HG03139 (cell line): ENCODE data around the gene AXL.
A peak's percentile ranks its signal among the peaks of the same experiment; 100 is the strongest.

Source experiments
- ATAC-seq: cut with Tn5 transposase; IDR thresholded peaks from one replicate; pipeline ENCODE4 v1.9.1; 2021; ENCODE audit not compliant: unreplicated experiment

AXL gene

DNA sequence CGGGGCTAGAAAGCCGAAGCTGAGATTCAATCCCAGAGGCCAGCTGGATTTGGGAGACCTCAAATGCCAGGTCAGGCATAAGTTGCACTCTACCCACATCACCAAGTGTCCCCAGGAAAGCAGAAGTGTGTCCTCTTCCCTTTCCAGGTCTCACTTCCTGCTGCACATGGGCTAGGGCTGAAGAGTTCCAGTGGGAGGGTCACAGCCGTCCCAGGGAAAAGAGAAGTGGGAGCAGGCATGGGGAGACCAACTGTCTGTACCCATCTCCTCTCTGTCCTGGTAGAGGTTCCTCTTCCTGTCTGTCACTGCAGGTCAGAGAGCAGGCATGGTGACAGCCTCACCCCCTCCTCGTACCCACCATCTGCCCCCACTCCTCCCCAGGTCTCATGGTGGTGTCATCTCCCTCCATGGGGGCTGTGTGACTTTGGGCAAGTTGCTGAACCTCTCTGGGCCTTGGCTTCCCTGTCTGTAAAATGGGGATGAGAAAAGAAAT lies 14.8 kb downstream of the AXL start:
- ATAC-seq: no peak

DNA sequence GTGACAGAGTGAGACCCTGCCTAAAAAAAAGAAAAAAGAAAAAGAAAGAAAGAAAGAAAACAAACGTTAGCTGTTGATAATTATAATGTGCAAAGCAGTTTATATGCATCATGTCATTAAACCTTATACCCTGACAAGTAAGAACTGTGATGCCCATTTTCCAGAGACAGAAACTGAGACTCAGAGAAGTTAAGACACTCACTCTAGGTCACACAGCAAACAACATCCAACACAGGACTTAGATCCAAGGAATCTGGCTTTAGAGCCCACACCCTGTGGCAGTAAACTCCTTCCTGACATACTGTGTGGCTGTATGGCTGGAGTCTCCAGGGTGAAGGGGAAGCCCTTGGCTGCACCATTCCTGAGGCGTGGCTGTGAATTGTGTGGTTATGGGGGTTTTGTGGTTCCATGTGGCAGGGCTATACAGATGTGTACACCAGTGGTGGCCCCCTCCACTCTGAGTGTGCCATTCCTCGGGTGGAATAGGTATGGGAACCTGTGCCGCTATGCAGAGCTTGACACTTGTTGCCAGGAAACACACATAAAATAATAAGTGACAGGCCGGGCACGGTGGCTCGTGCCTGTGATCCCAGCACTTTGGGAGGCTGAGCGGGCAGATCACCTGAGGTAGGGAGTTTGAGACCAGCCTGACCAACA lies 15.6 kb downstream of the AXL start:
- ATAC-seq: no peak

DNA sequence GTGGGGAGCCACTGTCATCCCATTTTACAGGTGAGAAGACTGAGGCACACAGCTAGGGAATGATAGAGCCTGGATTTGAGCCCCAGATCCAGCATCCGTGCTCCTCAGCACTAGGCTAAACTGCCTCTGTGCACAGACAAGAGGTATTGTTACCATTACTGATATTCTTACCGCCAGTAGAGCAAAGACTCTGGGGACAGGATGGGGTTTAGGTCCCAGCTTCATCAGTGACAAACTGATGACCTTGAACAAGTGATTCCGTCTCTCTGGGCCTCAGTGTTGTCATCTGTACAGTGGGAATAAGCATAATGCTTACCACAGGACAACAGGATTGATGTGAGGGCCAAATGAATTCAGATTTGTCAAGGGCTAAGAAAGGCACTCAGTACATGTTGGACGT lies 16.5 kb downstream of the AXL start:
- ATAC-seq: no peak

DNA sequence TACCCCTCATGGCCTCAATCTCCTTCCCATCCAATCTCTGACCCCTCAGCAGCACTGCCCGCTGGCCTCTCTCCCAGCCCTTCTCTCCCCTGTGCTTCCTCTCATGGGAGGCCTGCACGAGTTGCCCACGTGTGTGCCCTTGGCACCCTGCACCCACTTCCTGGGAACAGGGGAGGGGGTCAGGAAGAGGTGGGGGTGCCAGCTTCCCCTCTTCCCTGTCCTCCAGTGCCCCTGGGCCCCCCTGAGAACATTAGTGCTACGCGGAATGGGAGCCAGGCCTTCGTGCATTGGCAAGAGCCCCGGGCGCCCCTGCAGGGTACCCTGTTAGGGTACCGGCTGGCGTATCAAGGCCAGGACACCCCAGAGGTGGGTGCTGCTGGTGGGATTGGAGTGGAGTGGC lies 19.2 kb downstream of the AXL start:
- no peak for ATAC-seq

DNA sequence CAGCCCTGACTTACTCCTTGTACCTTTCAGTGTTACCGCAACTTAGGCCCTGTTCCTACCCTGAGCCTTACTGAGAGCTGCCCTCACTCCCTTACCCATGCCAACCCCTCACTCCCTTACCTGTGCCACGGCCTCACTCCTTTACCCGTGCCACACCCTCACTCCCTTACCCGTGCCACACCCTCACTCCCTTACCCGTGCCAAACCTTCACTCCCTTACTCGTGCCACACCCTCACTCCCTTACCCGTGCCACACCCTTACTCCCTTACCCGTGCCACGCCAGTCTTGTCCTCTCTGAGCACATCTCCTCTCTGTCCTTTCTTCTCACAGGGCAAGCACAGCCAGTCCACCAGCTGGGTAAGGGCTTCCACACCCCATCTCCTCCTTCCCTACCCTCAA lies 20.3 kb downstream of the AXL start:
- no peak for ATAC-seq

DNA sequence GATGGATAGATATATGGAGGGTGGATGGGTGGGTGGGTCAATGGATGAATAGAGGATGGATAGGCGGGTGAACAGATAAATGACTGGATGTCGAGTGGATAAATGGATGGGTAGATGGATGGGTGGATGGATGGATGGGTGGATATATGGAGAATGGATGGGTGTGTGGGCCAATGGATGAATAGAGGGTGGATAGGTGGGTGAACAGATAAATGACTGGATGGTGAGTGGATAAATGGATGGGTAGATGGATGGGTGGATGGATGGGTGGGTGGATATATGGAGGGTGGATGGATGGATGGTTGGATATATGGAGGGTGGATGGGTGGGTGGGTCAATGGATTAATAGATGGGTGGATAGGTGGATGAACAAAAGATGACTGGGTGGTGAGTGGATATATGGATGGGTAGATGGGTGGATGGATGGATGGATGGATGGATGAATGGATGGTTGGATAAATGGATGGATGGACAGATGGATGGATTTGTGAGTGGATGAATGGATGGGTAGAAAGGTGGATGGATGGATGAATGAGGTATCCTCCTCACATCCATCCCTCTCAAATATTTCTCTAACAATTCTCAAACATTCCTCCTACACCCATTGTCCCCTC lies 21.0 kb downstream of the AXL start:
- no peak for ATAC-seq

DNA sequence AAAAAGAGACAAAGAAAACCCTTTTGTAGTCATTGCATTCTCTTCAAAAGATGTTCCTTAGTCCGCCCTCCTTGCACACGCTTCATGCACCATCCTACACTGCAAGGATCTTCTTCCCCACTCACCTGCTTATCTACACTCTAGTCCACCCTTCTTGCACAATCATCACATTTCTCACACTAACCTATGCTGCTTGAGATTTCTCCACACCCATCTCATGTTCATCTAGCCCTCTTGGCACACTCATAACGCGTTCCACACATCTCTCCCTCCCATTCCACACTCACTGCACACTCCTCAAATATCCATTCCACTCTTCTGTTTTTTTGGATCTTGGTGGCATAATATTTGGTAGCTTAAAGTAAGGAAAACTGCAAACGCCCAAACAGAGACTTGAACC lies 22.8 kb downstream of the AXL start:
- ATAC-seq: no peak

DNA sequence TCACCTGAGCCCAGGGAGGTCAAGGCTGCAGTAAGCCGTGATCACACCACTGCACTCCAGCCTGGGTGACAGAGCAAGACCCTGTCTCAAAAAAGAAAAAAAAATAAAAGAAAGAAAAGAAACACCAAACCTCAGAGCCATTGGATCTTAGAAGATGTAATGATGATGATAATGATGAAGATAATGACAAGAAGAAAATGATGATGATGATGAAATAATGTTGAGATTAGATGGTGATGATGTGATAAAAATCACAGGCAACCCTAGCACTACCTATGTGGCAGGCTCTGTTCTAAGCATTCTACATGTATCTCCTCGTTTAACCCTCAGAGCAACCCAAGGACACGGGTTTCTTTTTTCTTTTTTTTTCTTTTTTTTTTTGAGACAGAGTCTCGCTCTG lies 25.1 kb downstream of the AXL start:
- ATAC-seq: no peak

DNA sequence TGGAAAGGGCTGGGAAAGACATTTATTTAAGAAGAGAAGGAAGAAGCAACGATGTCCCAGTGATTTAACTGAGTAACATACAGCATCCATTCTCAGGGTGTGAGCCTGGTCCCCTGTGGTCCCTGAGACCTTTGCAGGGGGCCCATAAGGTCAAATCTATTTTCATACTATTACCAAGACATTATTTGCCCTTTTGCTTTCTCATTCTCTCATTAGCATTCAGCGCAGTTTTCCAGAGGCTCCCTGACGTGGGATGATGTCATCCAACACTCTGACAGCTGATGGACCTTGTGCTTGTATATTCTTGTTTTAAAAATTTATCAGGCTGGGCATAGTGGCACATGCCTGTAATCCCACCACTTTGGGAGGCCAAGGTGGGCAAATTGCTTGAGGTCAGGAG lies 26.8 kb downstream of the AXL start:
- no peak for ATAC-seq

DNA sequence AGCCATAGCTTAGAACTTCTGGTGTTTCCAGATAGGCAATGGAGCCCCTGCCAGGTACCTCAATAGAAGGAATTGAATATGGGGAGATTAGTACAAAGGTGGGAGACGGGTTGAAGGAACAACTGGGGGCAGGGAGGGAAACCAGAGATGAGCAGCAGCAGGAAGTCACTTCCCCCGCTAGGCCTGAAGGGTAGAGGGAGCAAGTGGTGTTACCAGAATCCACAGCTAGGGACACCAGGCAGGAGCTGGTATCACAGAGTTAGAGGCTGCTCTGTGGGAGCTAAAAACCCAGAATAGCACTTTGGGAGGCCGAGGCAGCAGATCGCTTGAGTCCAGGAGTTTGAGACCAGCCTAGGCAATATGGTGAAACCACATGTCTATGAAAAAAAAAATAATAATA lies 29.9 kb downstream of the AXL start:
- ATAC-seq: no peak

DNA sequence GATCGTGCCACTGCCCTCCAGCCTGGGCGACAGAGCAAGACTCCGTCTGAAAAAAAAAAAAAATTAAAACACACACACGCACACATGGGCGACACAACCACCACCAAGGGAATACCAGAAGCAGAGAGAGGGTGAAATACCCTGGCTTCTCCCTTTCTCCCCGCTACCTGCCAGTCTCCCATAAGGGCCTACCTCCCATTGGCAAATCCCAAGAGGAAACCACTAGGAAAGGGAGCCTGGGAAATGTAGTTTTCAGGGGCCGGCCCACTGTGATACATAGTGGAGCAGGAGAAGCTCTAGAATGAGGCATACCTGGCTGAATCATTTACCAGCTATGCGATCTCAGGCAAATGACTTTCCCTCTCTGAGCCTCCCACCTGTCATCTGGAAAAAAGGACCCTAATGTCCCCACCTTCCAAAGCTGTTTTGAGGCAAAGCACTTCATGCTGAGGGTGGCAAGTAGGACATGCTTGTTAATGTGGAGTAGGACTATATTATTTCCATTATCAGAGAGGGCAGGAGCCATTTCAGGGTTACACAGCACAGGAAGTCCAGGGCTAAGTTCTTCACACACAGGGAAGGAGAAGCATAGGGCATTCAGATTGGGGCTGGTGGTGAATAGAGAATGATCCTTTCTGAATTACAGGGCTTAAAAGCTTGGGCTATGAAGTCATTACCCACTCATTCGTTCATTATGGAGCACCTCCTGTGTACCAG lies 30.8 kb downstream of the AXL start:
- no peak for ATAC-seq

DNA sequence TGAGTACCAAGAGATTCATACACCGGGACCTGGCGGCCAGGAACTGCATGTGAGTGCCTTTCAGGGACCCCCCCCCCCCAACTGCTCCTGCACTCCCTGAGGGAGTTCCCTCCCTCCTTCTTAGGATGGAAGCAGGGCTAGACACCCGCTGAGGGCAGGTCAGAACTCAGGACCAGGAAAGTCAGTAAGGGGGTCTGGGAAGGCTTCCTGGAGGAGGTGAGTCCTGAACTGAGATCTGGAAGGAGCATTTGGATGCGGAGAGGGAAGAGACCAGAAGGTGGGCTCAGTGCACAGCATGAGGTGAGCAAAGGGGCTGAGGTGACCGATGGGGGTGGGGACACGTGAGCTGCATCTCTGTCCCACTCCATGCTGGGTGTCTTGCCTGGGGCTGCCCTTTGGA lies 34.6 kb downstream of the AXL start:
- ATAC-seq: no peak

DNA sequence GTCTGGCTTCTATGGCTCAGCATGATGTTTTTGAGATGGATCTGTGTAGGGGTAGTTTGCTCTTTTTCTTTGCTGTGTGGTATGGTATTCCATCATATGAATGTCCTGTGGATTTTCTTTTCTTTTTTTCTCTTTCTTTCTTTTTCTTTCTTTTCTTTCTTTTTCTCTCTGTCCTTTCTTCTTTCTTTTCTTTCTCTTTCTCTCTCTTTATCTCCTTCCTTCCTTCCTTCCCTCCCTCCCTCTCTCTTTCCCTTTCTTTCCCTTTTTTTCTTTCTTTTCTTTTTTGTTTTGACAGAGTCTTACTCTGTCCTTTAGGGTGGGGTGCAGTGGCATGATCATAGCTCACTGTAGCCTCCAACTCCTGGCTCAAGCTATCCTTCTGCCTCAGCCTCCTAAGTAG lies 36.1 kb downstream of the AXL start:
- no peak for ATAC-seq

DNA sequence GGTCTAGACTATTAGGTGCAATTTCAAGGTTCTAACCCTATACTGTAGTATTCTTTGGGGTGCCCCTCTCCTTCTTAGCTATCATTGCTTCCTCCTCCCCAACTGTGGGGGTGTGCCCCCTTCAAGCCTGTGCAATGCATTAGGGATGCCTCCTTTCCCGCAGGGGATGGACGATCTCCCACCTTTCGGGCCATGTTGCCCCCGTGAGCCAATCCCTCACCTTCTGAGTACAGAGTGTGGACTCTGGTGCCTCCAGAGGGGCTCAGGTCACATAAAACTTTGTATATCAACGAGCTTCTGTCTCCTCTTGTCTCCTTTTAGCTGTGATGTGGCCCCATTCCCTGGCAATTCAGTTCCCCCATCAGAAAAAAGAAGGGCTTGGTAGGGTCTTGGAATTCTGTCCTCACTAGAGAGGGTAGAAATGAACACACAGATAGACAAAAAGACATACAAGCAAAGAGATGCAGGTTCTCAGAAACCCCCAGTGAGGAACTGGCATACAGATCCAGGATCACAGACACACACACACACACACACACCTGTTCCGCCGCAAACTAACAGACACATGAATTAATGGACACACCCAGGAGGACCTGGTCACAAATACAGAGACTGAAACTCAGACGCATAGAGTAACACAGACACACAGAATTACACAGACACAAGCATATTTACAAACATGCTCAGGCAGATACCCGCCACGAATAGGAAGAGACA lies 42.6 kb downstream of the AXL start:
- ATAC-seq: no peak

DNA sequence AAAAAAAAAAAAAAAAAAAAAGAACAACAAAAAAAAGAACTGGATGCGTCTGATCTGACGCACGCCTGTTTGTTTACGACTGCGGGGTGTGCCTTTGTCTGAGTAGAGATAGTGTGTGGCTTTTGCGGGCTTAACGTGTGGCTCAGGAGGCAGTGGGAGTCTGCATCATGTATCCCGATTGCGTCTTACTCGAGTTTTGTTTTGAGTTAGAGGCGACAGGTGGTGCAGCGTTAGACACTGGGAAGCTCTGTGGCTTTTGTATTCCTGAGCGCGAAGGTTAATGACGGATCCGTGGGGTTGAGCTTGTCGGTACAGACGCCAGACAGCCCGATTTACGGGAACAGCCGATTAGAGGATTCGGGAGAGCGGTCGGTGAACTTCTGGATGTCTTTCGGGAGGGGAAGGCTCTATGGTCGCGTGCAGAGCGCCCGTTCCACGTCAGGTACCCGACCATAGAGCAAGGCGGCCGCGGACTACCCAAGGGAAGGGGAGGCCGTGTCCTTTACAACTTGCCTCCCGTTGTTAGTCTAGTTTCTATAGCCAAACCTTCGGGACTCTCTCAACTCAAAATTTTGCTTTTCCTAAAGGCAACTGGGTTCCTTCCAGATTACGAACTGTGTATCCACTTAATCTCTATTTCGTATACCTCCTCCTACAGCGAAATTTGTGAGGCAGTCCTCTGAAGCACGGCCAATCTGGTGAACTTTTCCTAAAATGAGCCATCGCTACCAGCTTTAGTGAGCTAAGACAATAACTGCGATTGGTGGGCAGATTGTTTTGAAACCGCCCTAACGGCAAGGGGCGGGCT lies 44.2 kb downstream of the AXL start:
- peak; percentile 7 for ATAC-seq

DNA sequence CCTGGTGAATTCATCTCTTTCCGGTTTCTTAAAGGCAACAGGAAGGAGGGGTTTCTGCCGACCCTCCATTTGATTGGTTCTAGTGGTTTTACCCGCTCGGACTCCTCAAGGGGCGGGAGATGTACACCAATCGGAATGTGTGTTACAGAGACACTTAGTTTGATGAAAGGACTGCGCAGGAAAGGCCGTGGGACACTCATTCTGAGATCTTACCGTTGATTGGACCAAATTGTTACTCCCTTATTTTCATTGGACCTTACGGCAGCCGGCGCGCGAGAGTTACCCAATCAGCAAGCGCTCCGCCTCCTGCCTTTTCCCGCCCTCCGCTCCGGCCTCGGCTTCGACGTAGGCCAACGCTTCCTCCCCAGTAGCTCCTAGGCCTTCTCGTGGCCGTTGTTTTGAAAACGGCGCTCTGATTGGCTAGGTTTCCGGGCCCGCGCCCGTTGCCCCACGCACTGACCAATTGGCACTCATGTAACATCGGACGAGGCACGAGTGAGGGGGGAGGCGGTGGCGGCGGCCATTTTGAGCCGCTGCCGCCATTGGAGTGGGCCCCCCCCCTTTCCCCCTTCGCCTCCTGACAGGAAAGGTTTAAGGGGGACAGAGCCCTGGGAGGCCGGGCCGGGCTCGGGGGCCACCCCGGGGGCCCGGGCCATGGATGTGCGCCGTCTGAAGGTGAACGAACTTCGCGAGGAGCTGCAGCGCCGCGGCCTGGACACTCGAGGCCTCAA lies 45.0 kb downstream of the AXL start, which contains the start of gene HNRNPUL1:
HNRNPUL1 (plus strand) TSS at position 523 of the 731 bp plus-strand sequence; CDS start at position 655, 132 bp downstream.
- peak; percentile 63 for ATAC-seq

DNA sequence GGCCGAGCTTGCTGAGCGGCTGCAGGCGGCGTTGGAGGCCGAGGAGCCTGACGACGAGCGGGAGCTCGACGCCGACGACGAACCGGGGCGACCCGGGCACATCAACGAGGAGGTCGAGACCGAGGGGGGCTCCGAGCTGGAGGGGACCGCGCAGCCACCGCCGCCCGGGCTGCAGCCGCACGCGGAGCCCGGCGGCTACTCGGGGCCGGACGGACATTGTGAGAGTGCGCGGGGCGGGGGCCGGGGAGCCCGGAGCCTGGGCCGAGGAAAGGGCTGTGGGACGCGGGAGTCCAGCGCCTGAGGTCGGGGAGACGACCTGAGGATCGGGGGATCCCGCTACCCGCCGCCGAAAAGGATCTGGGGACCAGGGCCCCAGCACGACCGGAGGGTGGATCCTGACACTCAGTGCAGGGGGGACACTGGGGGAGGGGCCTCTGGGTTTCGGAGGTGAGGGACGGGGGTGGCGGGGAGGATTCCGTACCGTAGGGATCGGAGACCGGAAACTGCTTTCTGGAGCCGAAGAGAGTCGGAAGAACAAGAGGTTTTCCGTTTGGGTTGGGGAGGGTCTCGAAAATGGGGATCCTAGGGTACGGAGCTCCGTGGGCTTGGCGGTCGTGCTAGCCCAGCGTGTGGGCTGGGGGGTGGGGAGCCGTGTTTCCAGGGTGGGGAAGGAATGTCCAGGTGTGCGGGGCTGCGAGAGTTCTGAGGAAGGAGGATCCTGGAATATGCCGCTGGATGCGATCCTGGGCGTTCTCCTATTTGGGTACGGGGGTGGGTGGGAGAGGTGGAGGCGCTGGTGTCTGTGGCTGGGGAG lies 45.8 kb downstream of the AXL start:
- no peak for ATAC-seq

DNA sequence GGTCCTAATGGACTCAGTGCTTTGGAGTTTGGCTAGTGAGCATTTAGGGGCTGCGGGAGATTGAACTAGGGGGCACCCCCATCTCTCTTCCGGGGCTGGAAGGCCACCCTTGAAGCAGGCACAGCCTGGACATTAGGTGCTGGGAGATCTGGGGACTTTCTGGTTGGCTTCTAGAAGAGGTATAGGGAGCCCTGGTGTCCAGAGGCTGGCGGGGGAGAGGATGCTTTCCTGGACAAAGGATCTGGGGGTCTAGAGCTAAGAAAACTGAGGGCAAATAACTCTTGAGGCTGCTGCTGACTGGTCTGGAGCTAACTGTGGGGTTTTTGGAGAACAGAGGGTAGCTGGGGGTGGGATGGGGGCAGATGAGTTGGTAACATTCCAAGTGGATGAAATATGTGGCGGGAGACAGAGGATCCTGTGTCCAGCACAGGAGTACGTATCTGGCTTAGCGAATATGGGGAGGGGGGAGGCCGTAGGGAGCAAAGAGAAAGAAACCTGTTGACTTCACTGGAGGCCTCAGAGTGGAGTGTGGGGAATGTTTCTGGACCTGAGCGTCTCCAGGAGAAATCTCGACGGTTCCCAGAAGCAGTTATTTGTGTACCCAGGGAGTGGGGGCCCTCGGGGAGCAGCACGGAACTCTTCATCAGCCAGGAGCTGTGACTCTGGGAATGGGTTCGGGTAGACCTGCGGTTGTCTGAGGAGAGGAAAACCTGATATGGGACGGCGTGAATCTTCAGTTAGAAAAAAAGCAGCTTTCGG lies 46.6 kb downstream of the AXL start:
- no peak for ATAC-seq
